ENCODE results near the gene TJP1. TPM values are rescaled to one million over a fixed set of nuclear protein-coding genes. Genes with fewer than 3 reads are reported as not detected.

TJP1 gene
- total RNA-seq, 1 experiment from 2014 or later = 137 TPM

GRCh38 chr15:29789871-29790270 is 32.4 kb downstream of the TJP1 start:
- POLR2A ChIA-PET = interaction anchor here (1.1 to 1.6 kb wide), 3 partner anchors 13 to 31 kb away, joined by 3 to 5 read pairs (median 4); no protein-coding TSS in a partner anchor
- TF ChIP-seq CTCF (IDR thresholded peaks at IDR 0.05; ENCODE audit: unreplicated experiment) = no peak

GRCh38 chr15:29788433-29789034 is 33.7 kb downstream of the TJP1 start:
- Mint-ChIP-seq H3K4me1 (ENCODE audit: insufficient read depth, unreplicated experiment) (peaks cover 30% of the 10 kb centered on the region), H3K4me3 (ENCODE audit: unreplicated experiment) (no peak overlapping the region), H3K9me3 (ENCODE audit: unreplicated experiment) (no peaks in the 10 kb centered on the region), H3K27me3 (ENCODE audit: insufficient read depth, unreplicated experiment) (no peaks in the 10 kb centered on the region), H3K27ac (ENCODE audit: low read depth, unreplicated experiment) (no peak overlapping the region), H3K36me3 (ENCODE audit: insufficient read depth, unreplicated experiment) (peaks cover 18% of the 10 kb centered on the region)
- TF ChIP-seq CTCF (IDR thresholded peaks at IDR 0.05; ENCODE audit: unreplicated experiment) = no peak
- intact Hi-C loops (cut with micrococcal nuclease) = no loop called here
- CTCF ChIA-PET = no interaction called here
- peak; percentile 30 for DNase-seq (ENCODE audit: unreplicated experiment)
- POLR2A ChIA-PET = interaction anchor here (0.6 to 1.6 kb wide), 5 partner anchors 9 to 32 kb away, joined by 3 to 5 read pairs (median 4); no protein-coding TSS in a partner anchor
- BruUV-seq (replicated peaks) = no TSS peak

More at GRCh38 chr15:29789871-29790270, 32.4 kb downstream of the TJP1 start:
- no peaks in the 10 kb centered on the region for H3K9me3 Mint-ChIP-seq (ENCODE audit: unreplicated experiment)
- intact Hi-C loops (cut with micrococcal nuclease) = no loop called here
- H3K4me3 Mint-ChIP-seq (ENCODE audit: unreplicated experiment) = no peak overlapping the region
- no peak for DNase-seq (ENCODE audit: unreplicated experiment)
- H3K27me3 Mint-ChIP-seq (ENCODE audit: insufficient read depth, unreplicated experiment) = no peaks in the 10 kb centered on the region
- peaks cover 29% of the 10 kb centered on the region for H3K4me1 Mint-ChIP-seq (ENCODE audit: insufficient read depth, unreplicated experiment)
- BruUV-seq (replicated peaks) = no TSS peak
- CTCF ChIA-PET = no interaction called here
- no peak overlapping the region for H3K27ac Mint-ChIP-seq (ENCODE audit: low read depth, unreplicated experiment)
- peaks cover 22% of the 10 kb centered on the region for H3K36me3 Mint-ChIP-seq (ENCODE audit: insufficient read depth, unreplicated experiment)

- DNase-seq (ENCODE audit: unreplicated experiment) = no peak
- ChIA-PET POLR2A (interaction anchor here (0.6 to 1.4 kb wide), 4 partner anchors 9 to 23 kb away, joined by 3 to 4 read pairs (median 4); no protein-coding TSS in a partner anchor), CTCF (interaction anchor here (0.9 kb wide), 1 partner anchor 138 kb away, joined by 3 read pairs; no protein-coding TSS in a partner anchor)
- no peak overlapping the region for H3K27ac Mint-ChIP-seq (ENCODE audit: low read depth, unreplicated experiment)
- no peaks in the 10 kb centered on the region for H3K9me3 Mint-ChIP-seq (ENCODE audit: unreplicated experiment)
- no TSS peak for BruUV-seq (replicated peaks)
- no peaks in the 10 kb centered on the region for H3K27me3 Mint-ChIP-seq (ENCODE audit: insufficient read depth, unreplicated experiment)
- H3K4me1 Mint-ChIP-seq (ENCODE audit: insufficient read depth, unreplicated experiment) = peaks cover 27% of the 10 kb centered on the region
- TF ChIP-seq CTCF (IDR thresholded peaks at IDR 0.05; ENCODE audit: unreplicated experiment) = no peak
- intact Hi-C loops (cut with micrococcal nuclease) = no loop called here
- H3K4me3 Mint-ChIP-seq (ENCODE audit: unreplicated experiment) = no peak overlapping the region
- H3K36me3 Mint-ChIP-seq (ENCODE audit: insufficient read depth, unreplicated experiment) = peaks cover 21% of the 10 kb centered on the region
These were observed 34.5 kb downstream of the TJP1 start for GRCh38 chr15:29787767-29788166.

- peaks cover 21% of the 10 kb centered on the region for H3K4me1 Mint-ChIP-seq (ENCODE audit: insufficient read depth, unreplicated experiment)
- H3K36me3 Mint-ChIP-seq (ENCODE audit: insufficient read depth, unreplicated experiment) = peaks cover 23% of the 10 kb centered on the region
- no peak overlapping the region for H3K4me3 Mint-ChIP-seq (ENCODE audit: unreplicated experiment)
- no peaks in the 10 kb centered on the region for H3K27me3 Mint-ChIP-seq (ENCODE audit: insufficient read depth, unreplicated experiment)
- BruUV-seq (replicated peaks) = no TSS peak
- CTCF ChIA-PET = no interaction called here
- POLR2A ChIA-PET = interaction anchor here (1.4 kb wide), 1 partner anchor 10 kb away, joined by 3 read pairs; no protein-coding TSS in a partner anchor
- intact Hi-C loops (cut with micrococcal nuclease) = no loop called here
- no peak for DNase-seq (ENCODE audit: unreplicated experiment)
- TF ChIP-seq CTCF (IDR thresholded peaks at IDR 0.05; ENCODE audit: unreplicated experiment) = no peak
- H3K9me3 Mint-ChIP-seq (ENCODE audit: unreplicated experiment) = peaks cover 7% of the 10 kb centered on the region
- H3K27ac Mint-ChIP-seq (ENCODE audit: low read depth, unreplicated experiment) = no peak overlapping the region
These were observed 36.6 kb downstream of the TJP1 start for GRCh38 chr15:29785642-29786041.
